Activated CD4-positive, alpha-beta T cell treated with anti-CD3 and anti-CD28 coated beads, Interleukin-2, amount 10 ng/mL, durations not matched to agents 24 days and 14 days (primary cell): ENCODE results near the gene TOP2A. TPM values are rescaled to one million over a fixed set of nuclear protein-coding genes. Genes with fewer than 3 reads are reported as not detected.

Experiments
- DNase-seq: peaks from one replicate; pipeline ENCODE4 v3.0.0; 2022
- H3K27ac Mint-ChIP-seq: one replicate; pipeline ENCODE4 v1.8.0; 2022; ENCODE audit warnings: mild to moderate bottlenecking, mixed read lengths
- H3K27me3 Mint-ChIP-seq: one replicate; pipeline ENCODE4 v1.8.0; 2022; ENCODE audit warnings: mixed read lengths
- H3K36me3 Mint-ChIP-seq: one replicate; pipeline ENCODE4 v1.8.0; 2022; ENCODE audit warnings: low read depth, mild to moderate bottlenecking, mixed read lengths
- H3K4me1 Mint-ChIP-seq: one replicate; pipeline ENCODE4 v1.8.0; 2021; ENCODE audit warnings: mixed read lengths
- H3K4me3 Mint-ChIP-seq: one replicate; pipeline ENCODE4 v1.8.0; 2022; ENCODE audit warnings: mild to moderate bottlenecking, moderate library complexity, mixed read lengths
- H3K9me3 Mint-ChIP-seq: one replicate; pipeline ENCODE4 v1.8.0; 2021; ENCODE audit warnings: mixed read lengths
- intact Hi-C: fragments of 100-400 bp; cut with micrococcal nuclease; formaldehyde crosslinking; loops from one replicate; pipeline ENCODE4 v1.15.1; 2023
- total RNA-seq: library from RNA; stranded (reverse); gene quantifications from 2 replicates; pipeline ENCODE4 v1.2.3, GENCODE V29; 2022

TOP2A gene
- total RNA-seq, 1 donor from 2014 or later: 189 TPM

DNA sequence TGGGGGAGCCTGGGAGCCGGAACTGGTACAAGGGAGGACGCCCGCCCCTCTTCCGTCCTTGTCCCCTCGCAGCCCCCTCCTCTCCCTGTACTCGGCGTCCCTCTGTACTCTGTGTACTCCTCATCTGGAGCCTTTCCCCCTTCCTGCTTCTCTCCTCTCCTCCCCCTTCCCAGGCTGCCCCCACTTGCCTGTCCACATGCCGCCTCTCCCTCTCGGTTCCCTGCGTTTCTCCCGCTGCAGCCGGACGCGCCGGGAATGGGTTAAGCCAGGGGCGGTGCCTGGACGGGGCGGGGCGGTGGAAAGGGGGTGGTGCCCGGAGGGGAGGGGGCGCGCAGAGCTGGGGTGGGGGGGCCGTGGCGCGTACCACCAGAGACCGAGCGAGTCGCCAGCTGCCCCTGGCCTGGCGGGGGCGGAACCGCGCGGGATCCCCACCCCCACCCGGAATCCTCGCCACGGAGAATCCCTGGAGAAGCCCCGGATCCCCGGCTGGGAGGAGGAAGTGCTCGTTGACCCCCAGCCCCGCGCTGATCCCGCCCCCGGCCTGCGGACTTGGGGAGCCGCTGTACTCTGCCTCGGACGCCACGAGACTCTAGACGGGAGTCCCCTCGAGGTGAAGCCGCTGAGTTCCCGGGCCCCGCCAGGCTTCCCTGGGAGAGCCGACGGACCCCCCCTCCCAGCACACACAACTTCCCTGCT, 75.7 kb downstream of the TOP2A start:
- Mint-ChIP-seq H3K4me3 (peak overlapping the region; percentile 79), H3K9me3 (no peaks in the 10 kb centered on the region), H3K27me3 (no peaks in the 10 kb centered on the region), H3K27ac (peak overlapping the region; percentile 51), H3K4me1 (peaks cover 61% of the 10 kb centered on the region), H3K36me3 (peaks cover 38% of the 10 kb centered on the region)
- intact Hi-C loops: loop anchor here (1.0 kb wide), 1 partner anchor 24 kb away; no protein-coding TSS in a partner anchor
- peak; percentile 80 for DNase-seq

DNA sequence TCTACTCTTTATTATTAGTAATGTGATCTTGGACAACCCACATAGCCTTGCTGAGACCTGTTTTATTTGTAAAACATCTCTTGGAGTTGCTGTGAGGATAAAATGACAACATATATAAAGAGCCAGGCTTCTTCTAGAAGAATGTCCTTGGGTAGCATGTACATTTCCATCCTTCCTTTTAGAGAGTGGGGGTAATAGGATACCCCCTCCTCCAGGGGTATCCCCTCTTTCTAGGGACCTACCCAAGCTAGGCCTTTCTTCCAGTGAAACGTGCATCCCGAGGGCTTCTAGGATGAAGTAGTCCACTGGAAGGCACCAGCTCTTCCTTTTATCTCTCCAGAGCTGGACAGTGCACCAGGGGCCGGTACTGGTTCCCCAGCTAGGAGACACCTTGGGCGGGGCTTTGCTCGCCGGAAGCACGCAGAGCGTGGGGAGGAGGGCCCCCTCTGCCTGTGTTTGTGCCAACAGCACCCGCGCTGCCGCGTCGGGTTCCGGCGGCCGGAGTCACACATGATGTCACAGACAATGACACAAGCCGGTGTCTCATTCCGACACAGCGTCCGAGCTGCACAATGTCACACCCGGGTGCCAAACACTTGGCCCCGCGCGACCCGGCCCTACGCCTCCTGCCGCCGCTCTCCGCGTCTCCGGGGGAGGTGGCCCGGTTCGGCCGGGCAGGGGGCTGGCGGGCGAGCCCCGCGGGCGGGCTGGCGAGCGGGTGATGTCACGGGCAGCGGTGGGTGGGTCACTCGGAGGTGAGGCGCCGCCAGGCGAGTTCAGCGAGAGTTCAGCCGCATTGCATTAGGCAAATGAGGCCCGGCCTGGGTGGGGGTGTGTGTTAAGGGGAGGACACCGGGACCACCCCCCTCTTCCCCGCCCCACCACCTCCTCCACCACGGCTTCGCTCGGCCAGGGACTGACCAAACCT, 76.6 kb downstream of the TOP2A start:
- Mint-ChIP-seq H3K4me1 (peaks cover 62% of the 10 kb centered on the region), H3K36me3 (peaks cover 38% of the 10 kb centered on the region), H3K27ac (peak overlapping the region; percentile 89), H3K9me3 (no peaks in the 10 kb centered on the region), H3K27me3 (no peaks in the 10 kb centered on the region), H3K4me3 (peak overlapping the region; percentile 79)
- DNase-seq: peak; percentile 95
- intact Hi-C loops: loop anchor here (1.0 kb wide), 1 partner anchor 23 kb away; no protein-coding TSS in a partner anchor

GRCh38 chr17:40340327-40340726, 77.4 kb downstream of the TOP2A start:
- no peak for DNase-seq
- Mint-ChIP-seq H3K36me3 (peaks cover 38% of the 10 kb centered on the region), H3K27me3 (no peaks in the 10 kb centered on the region), H3K27ac (peak overlapping the region; percentile 9), H3K9me3 (no peaks in the 10 kb centered on the region), H3K4me1 (peaks cover 57% of the 10 kb centered on the region), H3K4me3 (no peak overlapping the region)
- intact Hi-C loops: no loop called here

DNA sequence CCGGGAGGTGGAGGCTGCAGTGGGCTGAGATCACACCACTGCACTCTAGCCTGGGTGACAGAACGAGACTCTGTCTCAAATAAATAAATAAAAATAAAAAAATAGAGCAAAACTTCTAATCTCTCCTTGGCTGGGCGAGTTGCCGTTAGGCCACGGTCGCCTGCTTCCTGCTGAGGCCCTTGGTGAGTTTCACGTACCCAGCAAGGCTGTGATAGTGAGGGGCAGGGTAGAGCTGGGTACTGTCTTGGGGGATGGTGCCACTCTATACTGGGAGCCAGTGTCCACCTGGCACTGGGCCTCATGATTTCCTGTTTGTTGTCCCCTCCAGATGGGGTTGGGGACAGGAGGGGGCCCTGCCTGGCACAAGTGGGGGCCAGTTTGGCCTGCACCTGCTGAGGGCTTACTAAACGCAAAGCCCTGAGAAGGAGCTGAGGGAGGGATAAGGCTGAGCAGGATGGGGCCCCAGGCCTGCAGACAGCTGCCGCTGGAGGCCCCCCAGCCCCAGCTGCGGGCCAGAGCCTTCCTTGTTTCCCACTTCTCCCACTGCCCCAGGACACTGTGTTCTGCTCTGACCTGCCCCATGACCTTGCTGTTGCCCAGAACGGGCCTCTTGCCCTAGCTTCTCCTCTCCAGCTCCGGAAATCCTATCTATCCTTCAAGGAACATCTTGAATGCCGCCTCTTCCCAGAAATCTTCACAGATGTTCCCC, 78.6 kb downstream of the TOP2A start:
- H3K4me1 Mint-ChIP-seq: peaks cover 58% of the 10 kb centered on the region
- peak overlapping the region; percentile 11 for H3K4me3 Mint-ChIP-seq
- peaks cover 41% of the 10 kb centered on the region for H3K36me3 Mint-ChIP-seq
- no peaks in the 10 kb centered on the region for H3K9me3 Mint-ChIP-seq
- no peak for DNase-seq
- intact Hi-C loops: loop anchor here (1.0 kb wide), 1 partner anchor 9 kb away; no protein-coding TSS in a partner anchor
- no peaks in the 10 kb centered on the region for H3K27me3 Mint-ChIP-seq
- peak overlapping the region; percentile 7 for H3K27ac Mint-ChIP-seq

Other genes starting within 250 kb of the TOP2A start
- 11.5 and 11.9 TPM in 2 replicates for gene RAPGEFL1, start 240.4 kb downstream of the TOP2A start, total RNA-seq
- gene WIPF2, start 198.6 kb downstream of the TOP2A start, total RNA-seq: 19.9 and 25.5 TPM in 2 replicates
- gene CDC6, start 130.0 kb downstream of the TOP2A start, total RNA-seq: 139 and 142 TPM in 2 replicates
- 24.0 and 26.2 TPM in 2 replicates for gene RARA, start 108.7 kb downstream of the TOP2A start, total RNA-seq
- gene GJD3, start 53.2 kb downstream of the TOP2A start, total RNA-seq: 0.23 and 0.38 TPM in 2 replicates
- 113 and 117 TPM in 2 replicates for gene IGFBP4, start 25.6 kb upstream of the TOP2A start, total RNA-seq
- gene TNS4, start 83.7 kb upstream of the TOP2A start, total RNA-seq: 13.1 and 16.8 TPM in 2 replicates
- gene CCR7, start 147.6 kb upstream of the TOP2A start, total RNA-seq: 217 and 220 TPM in 2 replicates
- 122 and 125 TPM in 2 replicates for gene SMARCE1, start 229.9 kb upstream of the TOP2A start, total RNA-seq
- not detected in 2 replicates for gene KRT222, start 247.3 kb upstream of the TOP2A start, total RNA-seq